GM10266 (cell line): Measurements from ENCODE around the gene TGIF2.
"Not testable (repeated sequence)": the region's sequence is repeated elsewhere in the genome, so short reads cannot be mapped to it uniquely, and the experiment has no call there.

Experiments
- DNase-seq: peaks from one replicate; pipeline ENCODE4 v3.0.0; 2012; ENCODE audit errors: extremely low spot score
- TF ChIP-seq, protein P1 (sequence below): IDR thresholded peaks from 2 replicates; pipeline ENCODE4 v1.5.1; 2012; ENCODE audit warnings: mild to moderate bottlenecking, low read depth; ENCODE audit not compliant: control insufficient read depth, insufficient read depth; ENCODE audit errors: missing control alignments

The TGIF2 gene

DNA sequence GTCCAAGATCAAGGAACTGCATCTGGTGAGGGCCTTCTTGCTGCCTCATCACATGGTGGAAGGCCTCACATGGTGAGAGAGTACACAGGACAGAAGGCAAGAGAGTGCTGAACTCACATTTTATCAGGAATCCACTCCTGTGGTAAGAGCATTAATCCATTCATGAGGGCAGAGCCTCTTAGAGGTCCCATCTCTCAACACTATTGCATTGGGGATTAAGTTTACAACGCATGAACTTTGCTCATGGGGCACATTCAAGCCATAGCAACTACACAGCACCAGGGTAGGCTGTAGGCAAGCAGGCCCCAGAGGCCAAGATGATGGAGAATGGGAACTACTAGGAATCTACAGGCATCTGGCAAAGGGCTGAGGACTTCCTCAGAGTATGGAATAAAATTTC lies 10.0 kb upstream of the TGIF2 start:
- TF ChIP-seq, protein P1, sequence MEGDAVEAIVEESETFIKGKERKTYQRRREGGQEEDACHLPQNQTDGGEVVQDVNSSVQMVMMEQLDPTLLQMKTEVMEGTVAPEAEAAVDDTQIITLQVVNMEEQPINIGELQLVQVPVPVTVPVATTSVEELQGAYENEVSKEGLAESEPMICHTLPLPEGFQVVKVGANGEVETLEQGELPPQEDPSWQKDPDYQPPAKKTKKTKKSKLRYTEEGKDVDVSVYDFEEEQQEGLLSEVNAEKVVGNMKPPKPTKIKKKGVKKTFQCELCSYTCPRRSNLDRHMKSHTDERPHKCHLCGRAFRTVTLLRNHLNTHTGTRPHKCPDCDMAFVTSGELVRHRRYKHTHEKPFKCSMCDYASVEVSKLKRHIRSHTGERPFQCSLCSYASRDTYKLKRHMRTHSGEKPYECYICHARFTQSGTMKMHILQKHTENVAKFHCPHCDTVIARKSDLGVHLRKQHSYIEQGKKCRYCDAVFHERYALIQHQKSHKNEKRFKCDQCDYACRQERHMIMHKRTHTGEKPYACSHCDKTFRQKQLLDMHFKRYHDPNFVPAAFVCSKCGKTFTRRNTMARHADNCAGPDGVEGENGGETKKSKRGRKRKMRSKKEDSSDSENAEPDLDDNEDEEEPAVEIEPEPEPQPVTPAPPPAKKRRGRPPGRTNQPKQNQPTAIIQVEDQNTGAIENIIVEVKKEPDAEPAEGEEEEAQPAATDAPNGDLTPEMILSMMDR, result no peak
- DNase-seq, result no peak

DNA sequence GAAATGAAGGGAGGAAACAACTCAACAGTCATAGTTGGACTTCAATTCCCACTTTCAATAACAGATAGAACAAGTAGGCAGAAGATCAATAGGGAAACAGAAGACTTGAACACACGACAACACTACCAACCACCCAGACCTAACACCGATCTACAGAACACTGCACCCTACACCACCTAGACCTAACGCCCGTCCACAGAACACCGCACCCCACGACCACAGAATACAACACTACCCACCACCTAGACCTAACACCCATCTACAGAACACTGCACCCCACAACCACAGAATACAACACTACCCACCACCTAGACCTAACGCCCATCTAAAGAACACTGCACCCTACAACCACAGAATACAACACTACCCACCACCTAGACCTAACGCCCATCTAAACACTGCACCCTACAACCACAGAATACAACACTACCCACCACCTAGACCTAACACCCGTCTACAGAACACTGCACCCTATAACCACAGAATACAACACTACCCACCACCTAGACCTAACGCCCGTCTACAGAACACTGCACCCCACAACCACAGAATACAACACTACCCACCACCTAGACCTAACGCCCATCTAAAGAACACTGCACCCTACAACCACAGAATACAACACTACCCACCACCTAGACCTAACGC lies 9.2 kb upstream of the TGIF2 start:
- DNase-seq, result not testable (repeated sequence)

DNA sequence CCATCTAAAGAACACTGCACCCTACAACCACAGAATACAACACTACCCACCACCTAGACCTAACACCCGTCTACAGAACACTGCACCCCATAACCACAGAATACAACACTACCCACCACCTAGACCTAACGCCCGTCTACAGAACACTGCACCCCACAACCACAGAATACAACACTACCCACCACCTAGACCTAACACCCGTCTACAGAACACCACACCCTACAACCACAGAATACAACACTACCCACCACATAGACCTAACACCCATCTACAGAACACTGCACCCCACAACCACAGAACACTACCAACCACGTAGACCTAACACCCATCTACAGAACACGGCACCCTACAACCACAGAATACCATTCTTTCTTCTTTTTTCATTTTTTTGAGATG lies 8.7 kb upstream of the TGIF2 start:
- DNase-seq, result not testable (repeated sequence)

DNA sequence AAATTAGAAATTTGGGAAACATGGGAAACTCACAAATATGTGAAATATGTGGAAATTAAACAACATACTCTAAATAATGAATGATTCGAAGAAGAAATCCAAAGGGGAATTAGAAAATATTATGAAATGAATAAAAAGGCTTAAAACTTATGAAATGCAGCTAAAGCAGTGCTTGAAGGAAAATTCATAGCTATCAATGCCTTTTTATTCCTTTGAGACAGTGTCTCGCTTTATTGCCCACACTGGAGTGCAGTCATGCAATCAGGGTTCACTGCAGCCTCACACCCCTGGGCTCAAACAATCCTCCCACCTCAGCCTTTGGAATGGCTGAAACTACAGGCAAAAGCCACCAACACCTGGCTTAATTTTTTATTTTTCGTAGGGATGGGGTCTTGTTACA lies 7.9 kb upstream of the TGIF2 start:
- TF ChIP-seq, protein P1, result no peak
- DNase-seq, result no peak

DNA sequence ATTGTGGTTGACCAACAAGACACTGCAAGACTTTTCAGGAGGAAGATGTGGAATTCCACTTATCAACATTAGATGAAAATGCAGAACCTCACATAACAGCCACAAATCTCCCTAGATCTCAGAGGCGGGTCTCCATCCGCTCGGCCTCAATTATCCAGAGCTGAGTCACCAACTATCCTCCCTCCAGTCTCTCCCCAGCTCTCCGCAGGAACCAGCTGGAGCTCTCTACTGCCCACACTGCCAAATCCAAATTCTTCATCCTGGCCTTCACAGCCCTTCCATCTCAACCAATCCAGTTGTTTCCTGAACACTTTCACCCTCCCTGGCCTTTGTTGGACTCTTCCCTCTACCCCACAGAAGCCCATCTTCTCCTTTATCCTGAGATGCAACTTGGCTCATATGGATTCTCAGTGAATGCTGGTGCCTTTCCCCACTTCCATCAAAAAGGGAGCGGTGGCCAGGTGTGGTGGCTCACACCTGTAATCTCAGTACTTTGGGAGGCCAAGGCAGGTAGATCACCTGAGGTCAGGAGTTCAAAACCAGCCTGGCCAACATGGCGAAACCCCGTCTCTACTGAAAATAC lies 3.5 kb upstream of the TGIF2 start:
- TF ChIP-seq, protein P1, result no peak
- no peak for DNase-seq

DNA sequence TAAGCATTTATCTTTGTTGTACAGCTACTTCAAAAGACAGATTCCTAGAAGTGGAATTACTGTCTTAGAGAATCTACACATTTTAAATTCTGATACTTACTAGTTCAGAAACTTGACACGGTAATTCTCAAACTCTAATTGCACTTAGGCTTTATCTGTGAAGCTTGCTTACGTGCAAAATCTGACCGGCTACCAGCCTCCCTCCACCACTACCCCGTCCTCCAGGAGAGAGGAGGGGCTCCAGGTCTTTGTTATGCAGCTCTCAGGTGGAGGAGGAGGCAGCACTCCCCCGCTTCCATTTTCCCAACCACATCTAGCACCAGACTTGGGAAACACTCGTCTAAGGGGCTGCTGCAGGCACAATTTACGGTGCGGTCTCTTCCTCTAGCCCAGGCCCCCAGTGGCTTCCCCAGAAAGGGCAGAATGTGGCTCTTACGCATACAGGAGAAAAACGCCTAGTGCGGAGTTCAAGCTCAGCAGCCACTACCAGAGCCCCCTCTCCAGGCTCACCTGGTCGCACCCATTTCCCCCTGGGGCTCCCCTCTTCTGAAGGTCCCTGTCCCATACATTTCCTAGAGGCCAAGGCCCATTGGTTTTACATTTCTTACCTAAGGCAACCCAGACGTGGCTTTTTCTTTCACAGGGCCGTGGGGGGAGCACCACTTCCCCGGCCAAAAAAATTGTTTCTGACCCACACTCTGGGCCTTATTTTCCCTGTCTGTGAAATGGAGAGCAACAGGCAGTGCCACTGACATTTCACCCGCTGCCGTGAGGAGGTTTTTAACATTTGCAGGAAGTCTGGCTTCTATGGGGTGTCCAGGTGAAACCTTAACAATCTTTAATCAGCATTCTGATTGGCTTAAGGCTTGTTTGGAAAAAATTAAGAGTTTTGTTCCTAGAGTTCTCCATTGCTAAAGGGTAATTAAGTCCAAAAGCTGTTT lies 1.6 kb upstream of the TGIF2 start:
- DNase-seq, result no peak
- TF ChIP-seq, protein P1, result no peak

DNA sequence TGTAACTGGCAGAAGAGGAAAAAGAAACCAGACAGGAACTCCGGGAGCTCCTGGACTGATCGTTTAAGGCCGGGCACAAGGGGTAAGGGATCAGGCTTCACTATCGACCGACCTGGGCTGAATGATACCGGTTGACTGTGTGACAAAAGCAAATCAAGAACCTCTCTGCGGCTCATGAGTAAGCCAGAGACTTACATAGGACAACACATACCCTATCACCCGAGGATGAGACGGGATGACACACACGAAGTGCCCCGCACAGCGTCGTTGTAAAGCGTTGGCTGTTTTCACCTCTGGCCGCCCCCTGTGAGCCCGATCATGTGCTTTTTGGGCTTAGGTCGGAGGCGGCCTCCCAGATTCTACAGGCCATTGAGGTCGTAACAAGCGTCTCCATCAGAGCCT lies 695 bp upstream of the TGIF2 start:
- TF ChIP-seq, protein P1, result no peak
- DNase-seq, result peak; percentile 49

DNA sequence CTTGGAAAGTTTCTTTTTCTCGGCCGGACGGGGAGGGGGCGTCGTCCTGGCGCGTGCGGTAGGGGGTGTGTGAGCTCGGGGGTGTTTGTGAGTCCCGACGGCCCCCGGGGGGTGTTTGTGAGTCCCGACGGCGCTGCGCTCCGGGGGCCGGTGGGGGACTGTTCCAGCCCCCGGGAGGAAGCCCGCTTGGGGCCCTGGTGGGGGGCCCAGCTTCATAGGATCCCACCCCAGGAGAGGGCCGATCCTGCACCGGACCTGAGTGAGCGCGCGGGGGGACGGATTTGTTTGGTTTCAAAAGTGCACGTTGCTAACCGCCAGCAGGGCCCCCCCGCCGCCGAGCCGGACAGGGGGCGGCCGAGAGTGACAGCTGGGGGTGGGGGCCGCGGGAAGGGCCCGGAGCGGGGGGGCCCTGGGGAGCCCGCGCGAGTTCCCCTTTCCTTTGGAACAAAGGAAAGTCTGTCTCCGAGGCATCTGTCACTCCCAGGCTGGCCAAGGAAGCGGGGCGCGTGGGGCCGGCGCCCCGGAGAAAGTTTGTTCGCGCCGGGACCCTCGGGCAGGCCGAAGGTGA lies 485 bp downstream of the TGIF2 start:
- peak; percentile 74 for DNase-seq
- TF ChIP-seq, protein P1, result no peak
